ENCODE data around the gene ARID5B.
"Not testable (repeated sequence)": the region's sequence is repeated elsewhere in the genome, so short reads cannot be mapped to it uniquely, and the experiment has no call there.

Gene ARID5B

DNA sequence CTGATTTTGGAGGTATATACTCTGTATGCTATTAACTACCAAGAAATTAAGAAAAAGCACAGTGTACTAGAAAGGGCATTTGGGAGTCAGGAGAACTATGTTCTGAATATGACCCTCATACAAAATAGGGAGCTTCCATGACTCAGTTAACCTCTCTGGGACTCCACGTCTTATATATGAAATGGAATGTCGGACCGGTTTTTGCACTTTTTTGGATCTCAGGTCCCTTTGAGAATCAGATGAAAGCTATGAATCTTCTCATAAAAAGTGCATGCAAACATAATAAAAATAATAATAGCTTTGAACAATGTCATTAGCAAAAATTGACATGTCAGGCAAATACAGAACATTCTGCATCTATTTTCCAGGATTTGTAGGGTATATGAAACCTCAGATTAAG lies 113.0 kb downstream of the ARID5B start:
- no peak for DNase-seq
- no peak for ATAC-seq

GRCh38 chr10:62015994-62016393 lies 114.5 kb downstream of the ARID5B start:
- DNase-seq (no peak), ATAC-seq (no peak)

- ATAC-seq (no peak), DNase-seq (no peak)
Observed at GRCh38 chr10:62016623-62017490, 115.4 kb downstream of the ARID5B start.

- ATAC-seq (no peak), DNase-seq (no peak)
Observed at GRCh38 chr10:62017491-62017870, 116.0 kb downstream of the ARID5B start.

DNA sequence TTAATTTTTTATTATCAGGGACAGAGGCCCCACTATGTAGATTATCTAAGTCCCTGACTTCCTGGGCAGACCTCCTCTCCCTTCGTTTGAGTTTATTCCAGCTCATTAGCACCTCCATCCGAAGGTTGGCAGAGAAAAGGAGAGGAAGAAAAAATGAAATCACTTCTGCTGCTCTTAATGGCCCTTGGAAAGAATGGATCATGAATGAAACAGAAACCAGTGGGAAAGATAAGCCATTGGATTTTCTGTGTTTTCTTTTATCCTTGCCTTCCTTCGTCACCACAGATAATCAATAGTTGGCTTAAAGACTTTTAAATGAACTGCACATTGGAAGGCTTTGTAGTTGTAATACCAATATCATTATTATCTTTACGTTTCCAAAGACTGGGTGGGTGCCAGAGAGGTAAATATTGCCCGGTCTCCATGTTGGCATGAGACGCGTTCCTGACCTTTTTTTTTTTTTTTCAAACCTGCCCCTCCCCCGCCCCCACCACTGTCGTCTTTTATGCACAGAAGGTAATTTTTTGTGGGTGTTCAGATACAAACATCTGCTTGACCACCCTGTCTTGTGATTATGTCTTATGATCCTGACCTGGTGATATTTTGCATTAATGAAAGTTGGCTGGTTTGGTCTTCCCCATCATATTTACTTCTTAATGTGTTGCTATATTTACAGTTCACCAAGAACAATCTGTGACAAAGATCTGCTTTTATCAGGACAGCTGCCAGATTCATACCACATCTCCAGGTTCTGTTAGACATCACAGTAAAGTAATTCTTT lies 116.8 kb downstream of the ARID5B start:
- DNase-seq (no peak), ATAC-seq (no peak)

GRCh38 chr10:62019013-62019684 lies 117.7 kb downstream of the ARID5B start:
- ATAC-seq (no peak), DNase-seq (no peak)

DNA sequence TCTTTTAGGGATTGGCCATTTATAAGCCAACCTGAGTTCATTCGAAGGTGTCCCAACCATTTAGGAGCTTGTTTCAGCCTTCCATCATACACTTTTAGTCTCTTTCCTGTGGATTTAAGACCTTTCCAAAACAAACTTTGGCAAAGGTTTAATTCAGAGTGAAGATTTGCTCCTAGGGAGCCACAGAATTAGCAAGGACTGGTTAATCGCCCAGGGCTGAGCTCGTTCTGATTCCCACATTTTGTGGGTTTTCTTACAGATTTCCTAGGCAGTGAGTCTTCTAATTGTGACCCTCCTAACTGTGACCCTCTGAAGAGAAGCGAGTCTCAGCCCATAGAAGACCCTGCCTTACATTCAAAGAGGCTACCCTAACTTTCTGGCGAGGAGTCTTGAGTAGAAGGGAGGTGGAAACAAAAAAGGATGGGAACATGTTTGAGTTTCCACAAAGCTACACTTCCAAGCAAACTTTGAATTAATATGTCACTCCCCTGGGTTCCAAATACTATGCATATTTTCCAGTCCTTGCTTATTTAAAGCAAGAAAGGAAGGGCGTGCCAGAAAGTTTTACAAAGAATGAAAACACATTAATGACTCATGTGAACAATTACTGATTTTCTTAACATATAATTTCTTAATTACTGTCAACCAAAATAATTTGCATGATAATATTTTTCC lies 118.3 kb downstream of the ARID5B start:
- DNase-seq: no peak

DNA sequence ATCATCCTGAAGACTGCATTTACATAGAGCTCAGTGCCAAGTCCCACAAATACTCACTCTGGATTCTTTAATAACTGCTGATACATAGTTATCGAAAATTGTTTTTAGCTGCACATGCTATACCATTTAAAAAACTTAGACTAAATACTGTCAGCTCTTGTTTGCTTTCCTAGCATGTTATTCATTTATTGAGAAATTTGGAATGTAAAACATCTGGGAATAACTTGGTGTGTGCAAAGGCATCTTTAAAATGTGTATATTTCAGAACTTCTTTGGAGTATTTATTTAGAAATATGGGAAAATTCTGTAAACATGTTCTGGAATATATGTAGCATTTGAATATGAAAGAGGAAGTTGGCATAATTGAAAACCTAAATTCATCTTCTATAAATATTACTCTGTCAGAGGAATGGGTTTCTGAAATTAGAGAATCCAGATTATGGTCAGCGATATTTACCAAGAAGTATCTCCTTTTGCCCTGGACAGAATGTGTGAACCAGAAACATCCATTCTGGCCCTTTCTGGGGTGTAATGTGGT lies 119.7 kb downstream of the ARID5B start:
- DNase-seq: no peak
- ATAC-seq: no peak

More for the DNA sequence above, 118.3 kb downstream of the ARID5B start:
- ATAC-seq: peak; percentile 33

DNA sequence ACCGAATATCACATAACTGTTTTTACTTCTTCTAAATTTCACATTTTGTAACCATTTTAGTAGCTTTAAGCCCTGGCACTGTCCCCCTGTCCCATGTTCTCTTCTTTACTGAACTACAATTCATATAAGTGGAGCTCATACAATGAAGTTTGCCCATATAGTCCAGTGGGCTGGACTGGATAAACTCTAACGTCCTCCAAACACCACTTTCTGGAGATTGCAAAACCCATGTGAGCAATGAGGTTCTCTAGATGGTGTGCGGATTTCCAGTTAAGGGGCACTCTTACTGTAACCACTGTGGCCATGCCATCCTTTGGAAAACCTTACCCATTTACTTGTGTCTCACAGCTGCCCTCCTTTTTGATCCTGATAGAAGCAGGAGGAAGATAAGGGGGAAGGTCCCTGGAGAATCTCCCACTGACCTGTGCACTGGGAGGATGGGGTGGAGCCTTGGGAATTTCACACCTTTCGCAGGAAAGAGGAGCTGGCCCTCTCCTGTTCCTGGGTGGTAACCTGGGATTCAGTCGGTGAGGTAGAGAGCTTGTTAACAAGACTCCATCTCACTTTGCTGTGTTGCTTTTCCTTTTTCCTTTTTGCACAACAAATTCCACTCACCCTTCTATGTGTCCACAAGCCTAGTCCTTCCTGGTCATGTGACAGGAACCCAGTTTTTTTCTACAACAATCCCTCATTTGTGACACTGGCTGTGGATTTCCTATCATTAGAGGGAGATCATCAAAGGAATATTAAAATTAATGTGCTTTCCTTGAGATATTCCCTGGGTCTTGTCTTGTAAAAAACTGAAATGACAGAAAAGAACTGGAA lies 120.7 kb downstream of the ARID5B start:
- DNase-seq (no peak), ATAC-seq (no peak)

- no peak for DNase-seq
Observed at GRCh38 chr10:62022830-62023229, 121.3 kb downstream of the ARID5B start.

DNA sequence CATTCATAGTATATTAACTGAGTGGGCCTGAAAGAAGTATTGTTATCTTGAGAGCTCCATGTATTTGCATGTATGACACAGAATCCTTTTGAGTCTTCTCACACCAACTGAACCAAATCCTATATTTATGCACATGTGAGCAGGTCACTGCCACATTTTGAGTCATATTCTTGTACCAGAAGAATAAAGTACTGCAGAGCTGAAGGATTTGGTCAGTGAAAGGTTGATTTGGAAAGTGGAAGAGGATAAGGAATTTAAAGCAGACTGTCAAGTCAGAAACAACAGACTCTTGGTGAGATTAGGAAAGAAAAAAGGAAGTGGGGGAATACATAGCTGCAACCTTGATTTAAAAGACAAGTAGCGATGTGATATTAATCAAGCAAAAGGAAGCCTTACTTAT lies 121.8 kb downstream of the ARID5B start:
- DNase-seq: no peak
- ATAC-seq: peak; percentile 30

More at GRCh38 chr10:62022830-62023229, 121.3 kb downstream of the ARID5B start:
- ATAC-seq: no peak

DNA sequence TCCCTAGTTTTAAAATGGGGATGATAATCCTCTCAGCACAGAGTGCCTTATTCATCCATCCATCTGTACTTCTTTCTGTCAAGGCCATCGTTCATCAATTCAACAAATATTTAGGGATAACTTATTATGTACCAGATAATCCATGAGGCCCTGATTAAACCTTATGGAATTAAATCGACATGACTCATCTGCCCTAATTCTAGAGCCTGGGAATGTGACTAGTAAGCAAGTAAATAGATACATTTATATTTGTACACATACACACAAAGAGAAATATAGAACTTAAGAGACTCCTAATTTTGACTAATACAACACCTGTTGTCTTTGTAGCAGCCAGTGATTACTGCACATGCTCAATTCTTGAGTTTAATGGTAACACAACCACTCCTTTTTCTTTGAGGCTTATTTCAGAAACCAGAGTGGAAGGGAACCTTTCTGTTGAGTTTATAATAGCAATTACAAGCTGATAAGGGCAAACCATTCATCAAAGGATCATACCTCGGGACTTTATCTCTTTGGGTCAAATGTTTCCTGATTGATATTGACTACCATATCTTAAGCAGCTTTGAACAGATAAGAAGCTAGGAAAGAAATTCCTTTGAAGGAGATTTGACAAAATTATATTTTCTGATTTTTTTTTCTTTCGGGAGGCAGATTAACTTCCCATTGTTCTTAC lies 122.7 kb downstream of the ARID5B start:
- DNase-seq (no peak), ATAC-seq (no peak)

GRCh38 chr10:62025134-62025794 lies 123.8 kb downstream of the ARID5B start:
- DNase-seq (no peak), ATAC-seq (no peak)

- ATAC-seq: no peak
- DNase-seq: no peak
Observed at GRCh38 chr10:62025901-62026879, 124.7 kb downstream of the ARID5B start.

GRCh38 chr10:62027841-62028501 lies 126.5 kb downstream of the ARID5B start:
- ATAC-seq (no peak), DNase-seq (no peak)

GRCh38 chr10:62028502-62028842 lies 127.0 kb downstream of the ARID5B start:
- not testable (repeated sequence) for ATAC-seq, DNase-seq

DNA sequence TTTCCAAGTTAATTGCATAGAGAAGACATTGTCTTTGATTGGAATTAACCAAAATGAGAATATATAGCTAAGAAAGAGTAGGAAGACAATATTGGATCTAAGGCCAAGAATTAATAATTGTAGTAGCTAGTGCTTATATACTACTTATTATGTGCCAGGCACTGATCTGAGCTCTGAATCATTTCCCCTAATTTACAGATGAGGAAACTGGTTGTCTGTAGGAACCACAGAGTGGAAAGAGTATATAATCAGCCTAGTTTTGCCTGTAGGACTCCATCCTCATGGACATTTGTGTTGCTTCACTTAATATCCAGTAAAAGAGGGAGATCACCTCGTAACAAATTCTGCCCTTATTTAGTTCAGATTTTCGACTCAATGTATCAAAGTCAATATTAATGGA lies 127.9 kb downstream of the ARID5B start:
- no peak for DNase-seq
- ATAC-seq: peak; percentile 83

GRCh38 chr10:62031507-62031906 lies 130.0 kb downstream of the ARID5B start:
- no peak for DNase-seq
- no peak for ATAC-seq
